DMS53 (cell line): ENCODE data around the gene C9orf72.
A peak's percentile ranks its signal among the peaks of the same experiment; 100 is the strongest.
"Not testable (repeated sequence)": the region's sequence is repeated elsewhere in the genome, so short reads cannot be mapped to it uniquely, and the experiment has no call there.

ENCODE experiments used
- DNase-seq: peaks from one replicate; lab custom pipeline; 2025; lab: John Stamatoyannopoulos, UW

C9orf72 gene

GRCh38 chr9:27514551-27514950, 58.7 kb downstream of the C9orf72 start:
- DNase-seq: no peak

DNA sequence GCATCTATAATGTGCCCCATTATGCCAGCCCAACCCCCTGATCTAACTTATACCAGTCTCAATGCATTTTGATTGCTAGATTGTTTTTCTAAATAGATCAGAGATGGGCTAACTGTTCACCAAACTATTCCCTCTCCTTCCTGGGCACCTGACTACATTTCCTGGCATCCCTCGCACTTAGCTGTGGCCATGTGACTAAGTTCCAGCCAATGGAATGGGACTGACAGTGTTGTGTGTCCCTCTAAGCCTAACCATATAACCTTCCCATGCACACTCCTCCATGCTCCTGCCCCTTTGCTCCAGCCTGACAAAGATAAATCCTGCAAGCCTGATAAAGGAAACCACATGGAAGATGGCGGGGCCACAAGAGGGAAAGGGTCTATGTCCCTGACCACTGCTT, 61.5 kb downstream of the C9orf72 start:
- DNase-seq: no peak

DNA sequence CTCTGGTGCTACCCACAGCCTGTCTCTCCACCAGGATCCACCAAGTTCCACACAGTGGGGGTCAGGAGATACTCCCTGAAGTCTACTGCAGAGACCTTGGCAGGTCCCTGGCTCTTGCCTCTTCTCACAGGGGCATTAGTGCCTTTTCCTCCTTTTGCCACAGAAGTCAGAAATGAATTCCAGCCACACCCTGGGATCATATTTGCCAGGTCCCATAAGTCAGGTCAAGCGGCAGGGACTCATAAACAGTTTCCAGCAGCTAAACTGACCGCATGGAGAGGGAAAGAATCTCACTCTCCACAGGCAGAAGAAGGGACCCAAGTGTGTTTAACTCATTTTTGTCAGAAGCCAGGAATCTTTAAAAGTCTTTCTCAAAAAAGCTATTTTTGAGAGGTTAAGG, 62.5 kb downstream of the C9orf72 start:
- DNase-seq: no peak

GRCh38 chr9:27506981-27507380, 66.3 kb downstream of the C9orf72 start:
- DNase-seq: no peak

GRCh38 chr9:27505744-27506161, 67.5 kb downstream of the C9orf72 start:
- peak; percentile 10 for DNase-seq

DNA sequence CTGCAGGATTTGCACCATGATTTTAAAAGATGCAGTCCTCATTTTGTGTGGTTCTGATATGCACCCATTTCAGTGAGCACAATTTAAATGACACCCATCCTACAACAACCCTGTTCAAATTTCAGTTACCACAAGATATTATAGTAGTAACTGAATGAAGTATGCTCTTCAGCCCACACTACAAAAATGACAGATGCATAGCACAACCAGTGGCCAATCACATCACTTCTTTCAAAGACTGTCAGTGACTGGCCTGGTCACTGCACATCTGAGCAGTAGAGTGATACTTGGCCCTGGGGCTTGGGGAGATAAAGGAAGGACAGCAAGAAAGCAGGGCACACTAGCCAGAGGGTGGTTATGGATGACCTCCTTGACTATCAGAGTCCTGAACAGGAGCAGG, 69.0 kb downstream of the C9orf72 start:
- no peak for DNase-seq

DNA sequence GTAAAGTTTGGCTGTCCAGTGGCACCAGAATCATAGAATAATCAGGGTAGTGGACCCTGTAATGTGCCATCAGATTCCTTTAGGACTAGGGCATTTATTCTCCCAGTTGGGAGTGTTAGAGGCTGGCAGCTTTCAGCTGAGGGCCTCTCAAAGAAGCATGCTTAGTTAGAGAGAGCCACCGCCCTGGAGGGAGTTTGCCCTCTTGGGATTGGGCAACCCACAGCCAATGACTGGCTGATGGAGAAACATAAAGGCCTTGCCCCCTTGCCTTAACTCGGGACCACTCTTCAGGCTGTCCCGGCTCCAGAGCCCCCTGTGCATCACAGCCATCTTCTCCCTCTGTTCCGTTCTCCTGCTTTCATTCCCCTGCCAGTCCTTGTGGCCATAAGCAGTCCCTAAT, 69.7 kb downstream of the C9orf72 start:
- no peak for DNase-seq

DNA sequence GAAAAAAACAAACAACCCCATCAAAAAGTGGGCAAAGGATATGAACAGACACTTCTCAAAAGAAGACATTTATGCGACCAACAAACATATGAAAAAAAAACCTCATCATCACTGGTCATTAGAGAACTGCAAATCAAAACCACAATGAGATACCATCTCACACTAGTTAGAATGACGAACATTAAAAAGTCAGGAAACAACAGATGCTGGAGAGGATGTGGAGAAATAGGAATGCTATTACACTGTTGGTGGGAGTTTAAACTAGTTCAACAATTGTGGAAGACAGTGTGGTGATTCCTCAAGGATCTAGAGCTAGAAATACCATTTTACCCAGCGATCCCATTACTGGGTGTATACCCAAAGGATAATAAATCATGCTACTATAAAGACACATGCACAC, 72.4 kb downstream of the C9orf72 start:
- DNase-seq: not testable (repeated sequence)

DNA sequence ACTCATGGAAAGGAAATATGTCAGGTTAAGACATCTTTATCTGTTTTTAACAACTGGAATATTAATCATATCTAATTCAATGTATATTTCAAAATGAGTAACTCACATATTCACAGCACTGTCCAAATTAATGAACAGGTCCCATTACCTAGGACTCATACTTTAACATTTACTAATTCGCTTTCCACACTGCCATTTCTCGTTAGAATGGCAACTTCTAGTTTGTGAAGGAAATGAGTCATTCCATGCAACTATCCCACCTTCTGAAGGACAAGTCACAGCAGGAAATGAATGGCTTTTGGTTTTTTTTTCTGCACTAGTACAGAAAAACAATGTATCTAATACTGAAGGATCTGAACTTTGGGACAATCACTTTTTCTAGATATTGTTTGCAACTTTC, 73.8 kb downstream of the C9orf72 start:
- peak; percentile 55 for DNase-seq

- DNase-seq: no peak
These were observed 75.3 kb downstream of the C9orf72 start for GRCh38 chr9:27497883-27498417.
